Activated CD4-positive, CD25-positive, alpha-beta regulatory T cell treated with anti-CD3 and anti-CD28 coated beads, Interleukin-2, amount 50 U/mL, for 16 hours (primary cell): ENCODE measurements around the gene ARMH4.

Source experiments
- DNase-seq: peaks from one replicate; pipeline ENCODE4 v3.0.0-alpha.2; 2020; ENCODE audit warnings: low read depth, low spot score

The ARMH4 gene

GRCh38 chr14:58099682-58100081, 52.3 kb downstream of the ARMH4 start:
- DNase-seq: no peak

- DNase-seq: no peak
These were observed 53.5 kb downstream of the ARMH4 start for GRCh38 chr14:58098507-58098906.

- DNase-seq: no peak
These were observed 55.3 kb downstream of the ARMH4 start for GRCh38 chr14:58096731-58097130.

GRCh38 chr14:58091883-58092630, 60.0 kb downstream of the ARMH4 start:
- DNase-seq: no peak

- no peak for DNase-seq
These were observed 62.4 kb downstream of the ARMH4 start for GRCh38 chr14:58089612-58090011.

GRCh38 chr14:58088961-58089360, 63.1 kb downstream of the ARMH4 start:
- DNase-seq: no peak

- no peak for DNase-seq
These were observed 66.1 kb downstream of the ARMH4 start for GRCh38 chr14:58085877-58086276.

- no peak for DNase-seq
These were observed 69.4 kb downstream of the ARMH4 start for GRCh38 chr14:58082491-58083098.

- no peak for DNase-seq
These were observed 70.0 kb downstream of the ARMH4 start for GRCh38 chr14:58082011-58082410.

GRCh38 chr14:58078471-58078870, 73.5 kb downstream of the ARMH4 start:
- DNase-seq: no peak

- DNase-seq: no peak
These were observed 73.9 kb downstream of the ARMH4 start for GRCh38 chr14:58078068-58078467.

GRCh38 chr14:58077621-58078020, 74.4 kb downstream of the ARMH4 start:
- no peak for DNase-seq

- no peak for DNase-seq
These were observed 78.5 kb downstream of the ARMH4 start for GRCh38 chr14:58073516-58073915.

GRCh38 chr14:58072288-58073071, 79.5 kb downstream of the ARMH4 start:
- no peak for DNase-seq

- no peak for DNase-seq
These were observed 80.7 kb downstream of the ARMH4 start for GRCh38 chr14:58071341-58071740.

- no peak for DNase-seq
These were observed 83.7 kb downstream of the ARMH4 start for GRCh38 chr14:58068306-58068705.

- DNase-seq: no peak
These were observed 85.9 kb downstream of the ARMH4 start for GRCh38 chr14:58066115-58066514.

GRCh38 chr14:58061581-58061980, 90.4 kb downstream of the ARMH4 start:
- DNase-seq: no peak

- DNase-seq: no peak
These were observed 91.1 kb downstream of the ARMH4 start for GRCh38 chr14:58060898-58061297.

- no peak for DNase-seq
These were observed 91.9 kb downstream of the ARMH4 start for GRCh38 chr14:58060077-58060476.

GRCh38 chr14:58059126-58059525, 92.9 kb downstream of the ARMH4 start:
- DNase-seq: no peak

GRCh38 chr14:58055497-58056010, 96.5 kb downstream of the ARMH4 start:
- DNase-seq: no peak
